Lung (tissue), 12 donors: ENCODE data around the gene VOPP1. TPM values are rescaled to one million over a fixed set of nuclear protein-coding genes. Genes with fewer than 3 reads are reported as not detected.

Source experiments
- ATAC-seq: fragments of 200-7000 bp; cut with Tn5 transposase; one replicate; pipeline ENCODE4 v1.9.1; 2020; ENCODE audit warnings: moderate number of reproducible peaks; ENCODE audit not compliant: insufficient read depth, low FRiP score
- DNase-seq, 3 donors: peaks; one replicate each; pipeline ENCODE4 v3.0.0-alpha.2; 2013 to 2017
- H3K27ac ChIP-seq, 2 donors: one replicate each; pipeline ENCODE4 v1.5.1; 2013; ENCODE audit warnings: mild to moderate bottlenecking in 2 of 2, moderate library complexity in 2 of 2, control low read depth in 1 of 2, inconsistent platforms in 1 of 2, low read depth in 1 of 2, low read length in 1 of 2
- H3K27me3 ChIP-seq, 3 donors: one replicate each; pipeline ENCODE4 v1.5.1; 2013; ENCODE audit warnings: low read length in 2 of 3; ENCODE audit not compliant: control insufficient read depth in 3 of 3, insufficient read depth in 3 of 3
- H3K36me3 ChIP-seq, 4 donors: one replicate each; pipeline ENCODE4 v1.5.1; 2013; ENCODE audit warnings: low read length in 4 of 4, mild to moderate bottlenecking in 1 of 4, moderate library complexity in 1 of 4; ENCODE audit not compliant: control insufficient read depth in 4 of 4, insufficient read depth in 4 of 4
- H3K4me1 ChIP-seq, 5 donors: one replicate each; pipeline ENCODE4 v1.5.1; 2013; ENCODE audit warnings: low read length in 5 of 5, mild to moderate bottlenecking in 2 of 5, moderate library complexity in 1 of 5; ENCODE audit not compliant: control insufficient read depth in 5 of 5, insufficient read depth in 5 of 5
- H3K4me3 ChIP-seq: one replicate; pipeline ENCODE4 v1.5.1; 2013; ENCODE audit warnings: mild to moderate bottlenecking, control low read depth, moderate library complexity
- H3K9ac ChIP-seq, 2 donors: one replicate each; pipeline ENCODE4 v1.5.1; 2013; ENCODE audit warnings: low read length in 2 of 2, control low read depth in 1 of 2; ENCODE audit not compliant: insufficient read depth in 1 of 2
- H3K9me3 ChIP-seq, 4 donors: one replicate each; pipeline ENCODE4 v1.5.1; 2013; ENCODE audit warnings: low read length in 3 of 4, mild to moderate bottlenecking in 1 of 4, moderate library complexity in 1 of 4; ENCODE audit not compliant: control insufficient read depth in 4 of 4, insufficient read depth in 3 of 4
- CTCF ChIP-seq: IDR thresholded peaks from 2 replicates; pipeline ENCODE4 v1.5.1; 2012; ENCODE audit warnings: mild to moderate bottlenecking; ENCODE audit errors: control extremely low read depth, extremely low read depth
- WGBS, 2 donors: extraction: QIAGEN DNeasy Blood & Tissue Kit; methylation state at CpG; one replicate each; pipeline ENCODE4 v1.1.7; 2013; 5-methylcytosine and 5-hydroxymethylcytosine counted together
- polyA plus RNA-seq, 2 donors: library from polyadenylated mRNA; stranded (reverse); fragments of 200-250 nt; gene quantifications; one replicate each; pipeline ENCODE4 v1.2.1, GENCODE V29; 2013
- total RNA-seq, 2 donors: library from RNA; depleted of rRNA in 1 of 2; stranded (reverse); fragments of >200 nt in 1 of 2; gene quantifications; one replicate each; pipeline ENCODE4 v1.2.1, GENCODE V29; 2014 to 2021
- donor health status: control.
- donor health status: control.
- donor health status: Bipolar disorder and iron deficiency.
- donor health status: healthy.
- donor health status: DM: yes; HTN: yes; CAD: no.

The VOPP1 gene
- total and polyA plus RNA-seq, 4 donors = 25.8 to 64.0 (median 38.0) TPM

GRCh38 chr7:55438085-55438756 is 134.1 kb downstream of the VOPP1 start:
- no peak overlapping the region for H3K4me3 ChIP-seq
- no peaks in the 10 kb centered on the region for H3K9me3 ChIP-seq
- no peak for ATAC-seq
- peaks cover 0 to 11% (median 4%) of the 10 kb centered on the region in 5 donors for H3K4me1 ChIP-seq
- no peak overlapping the region for H3K9ac ChIP-seq
- 78 to 90% methylated on average over 13 of the region's 13 CpGs for WGBS, 2 donors
- no peak for TF ChIP-seq CTCF
- no peak overlapping the region for H3K27ac ChIP-seq
- DNase-seq = peak; percentile 40 to 67 (median 52)
- no peaks in the 10 kb centered on the region for H3K27me3 ChIP-seq
- no peaks in the 10 kb centered on the region for H3K36me3 ChIP-seq

- Histone ChIP-seq H3K9ac (no peak overlapping the region), H3K27me3 (no peaks in the 10 kb centered on the region), H3K9me3 (no peaks in the 10 kb centered on the region), H3K27ac (no peak overlapping the region), H3K4me1 (peaks cover 0 to 11% (median 4%) of the 10 kb centered on the region in 5 donors), H3K36me3 (peaks cover 0 to 3% (median 0%) of the 10 kb centered on the region in 4 donors), H3K4me3 (no peak overlapping the region)
- DNase-seq = no peak
- TF ChIP-seq CTCF = no peak
- ATAC-seq = no peak
- WGBS, 2 donors = 91 to 92% methylated on average over 1 of the region's 1 CpG
These were observed 134.9 kb downstream of the VOPP1 start for GRCh38 chr7:55437375-55437774.

GRCh38 chr7:55436457-55436856 is 135.8 kb downstream of the VOPP1 start:
- Histone ChIP-seq H3K4me1 (peaks cover 0 to 11% (median 0%) of the 10 kb centered on the region in 5 donors), H3K9ac (no peak overlapping the region), H3K27ac (no peak overlapping the region), H3K9me3 (no peaks in the 10 kb centered on the region), H3K27me3 (no peaks in the 10 kb centered on the region), H3K4me3 (no peak overlapping the region), H3K36me3 (peaks cover 0 to 5% (median 2%) of the 10 kb centered on the region in 4 donors)
- no peak for ATAC-seq
- DNase-seq = no peak
- WGBS, 2 donors = 81 to 91% methylated on average over 10 of the region's 10 CpGs
- TF ChIP-seq CTCF = no peak

- peaks cover 0 to 11% (median 0%) of the 10 kb centered on the region in 5 donors for H3K4me1 ChIP-seq
- no peak for ATAC-seq
- 84 to 85% methylated on average over 10 of the region's 10 CpGs for WGBS, 2 donors
- H3K9ac ChIP-seq = no peak overlapping the region
- TF ChIP-seq CTCF = no peak
- H3K36me3 ChIP-seq = peaks cover 0 to 5% (median 2%) of the 10 kb centered on the region in 4 donors
- no peaks in the 10 kb centered on the region for H3K27me3 ChIP-seq
- no peaks in the 10 kb centered on the region for H3K9me3 ChIP-seq
- no peak for DNase-seq
- no peak overlapping the region for H3K27ac ChIP-seq
- H3K4me3 ChIP-seq = no peak overlapping the region
These were observed 136.8 kb downstream of the VOPP1 start for GRCh38 chr7:55435466-55435865.
